ENCODE results near the gene SNRPB. TPM values are rescaled to one million over a fixed set of nuclear protein-coding genes. Genes with fewer than 3 reads are reported as not detected.

SNRPB gene
- total RNA-seq (10 to 100 TPM; 96.2 to 99.3 TPM), polyA plus RNA-seq (100 to 1,000 TPM; 243 to 264 TPM)

DNA sequence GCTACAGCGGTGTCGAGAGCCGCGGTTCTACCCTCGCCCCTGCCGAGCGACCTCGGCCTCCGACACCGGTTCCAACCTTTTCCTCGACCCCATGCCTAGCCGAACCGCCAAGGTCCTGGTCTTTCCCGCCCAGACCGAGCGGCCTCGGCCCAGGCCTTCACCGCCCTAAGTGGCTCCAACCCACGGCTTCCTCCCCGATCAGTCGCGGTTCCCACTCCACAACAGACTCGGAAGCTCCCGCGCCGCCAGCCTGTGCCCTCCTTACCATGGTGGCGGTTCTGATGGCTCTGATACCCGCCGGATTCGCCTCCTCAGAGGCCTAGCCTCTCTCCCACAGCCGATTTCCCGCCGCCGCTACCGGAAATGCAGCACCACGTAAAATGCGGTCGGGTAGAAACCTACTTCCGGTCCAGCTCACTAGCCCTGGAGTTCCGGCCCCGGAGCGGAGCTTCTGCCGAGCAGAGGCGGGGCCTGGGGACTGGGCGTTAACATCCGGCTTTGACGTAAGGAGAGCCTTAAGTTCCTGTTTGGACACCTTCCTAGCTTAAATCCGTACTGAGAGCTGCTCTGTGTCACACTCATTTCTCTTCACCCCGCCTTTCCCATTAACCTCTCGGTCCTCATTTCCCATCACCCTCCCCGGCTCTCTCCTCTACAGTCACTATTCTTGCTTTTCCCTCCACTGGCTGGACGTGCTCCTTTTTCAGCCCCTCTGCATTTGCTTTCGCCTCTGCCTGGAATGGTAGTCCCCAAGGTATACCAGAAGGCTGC lies at the start of gene SNRPB:
Gene SNRPB (minus strand): TSS at position 367 of the 771 bp plus-strand sequence. CDS start 99 bp downstream, at position 268.
- Mint-ChIP-seq H3K4me3 (peak within 1 kb of the TSS; percentile 96 to 99 (median 98)), H3K9me3 (peaks cover 0 to 3% (median 0%) of the 10 kb centered on the region in 8 donors), H3K4me1 (peaks cover 28 to 51% (median 39%) of the 10 kb centered on the region in 4 donors), H3K36me3 (peaks cover 19 to 44% of the 10 kb centered on the region in 2 donors), H3K27me3 (no peaks in the 10 kb centered on the region), H3K27ac (peak within 1 kb of the TSS; percentile 96 to 99 (median 98))
- Histone ChIP-seq H3K9me3 (ENCODE audit: control insufficient read depth in 1 of 2, low read length in 2 of 2) (no peaks in the 10 kb centered on the region), H3K4me3 (ENCODE audit: low read length in 2 of 2) (peak within 1 kb of the TSS; percentile 85 to 90), H3K36me3 (ENCODE audit: insufficient read depth, low read length) (peaks cover 28% of the 10 kb centered on the region), H3K27ac (ENCODE audit: low read depth, low read length) (peak within 1 kb of the TSS; percentile 79), H3K4me1 (ENCODE audit: insufficient read depth, low read length) (peaks cover 32% of the 10 kb centered on the region), H3K27me3 (ENCODE audit: insufficient read depth, low read length) (no peaks in the 10 kb centered on the region)
- POLR2A ChIA-PET (ENCODE audit: partially characterized antibody) = interaction anchor here (0.6 to 3.7 kb wide), 19 partner anchors 9 to 403 kb away, joined by 3 to 52 read pairs (median 6); partner anchors contain the start of genes IDH3B, NOP56, PTPRA and STK35
- intact Hi-C loops (cut with micrococcal nuclease) = loop anchor here (1.0 to 2.0 kb wide), 6 partner anchors 39 to 1004 kb away; partner anchors contain the start of genes NOP56 and NSFL1C
- CTCF ChIA-PET (ENCODE audit: partially characterized antibody) = interaction anchor here (0.8 to 2.9 kb wide), 6 partner anchors 13 to 181 kb away, joined by 3 to 14 read pairs (median 8); partner anchors contain the start of gene NOP56
- peak; percentile 95 to 98 (median 96) for DNase-seq

GRCh38 chr20:2519115-2519809 lies 48.7 kb upstream of the SNRPB start:
- H3K9me3 Mint-ChIP-seq = no peaks in the 10 kb centered on the region
- H3K27me3 ChIP-seq (ENCODE audit: insufficient read depth, low read length) = no peaks in the 10 kb centered on the region
- peaks cover 0 to 2% of the 10 kb centered on the region in 2 donors for H3K27me3 Mint-ChIP-seq
- intact Hi-C loops (cut with micrococcal nuclease) = no loop called here
- no peak overlapping the region for H3K27ac Mint-ChIP-seq
- no peaks in the 10 kb centered on the region for H3K9me3 ChIP-seq (ENCODE audit: control insufficient read depth in 1 of 2, low read length in 2 of 2)
- no peak overlapping the region for H3K27ac ChIP-seq (ENCODE audit: low read depth, low read length)
- no peaks in the 10 kb centered on the region for H3K36me3 Mint-ChIP-seq
- no peaks in the 10 kb centered on the region for H3K36me3 ChIP-seq (ENCODE audit: insufficient read depth, low read length)
- peaks cover 4 to 9% (median 8%) of the 10 kb centered on the region in 4 donors for H3K4me1 Mint-ChIP-seq
- CTCF ChIA-PET (ENCODE audit: partially characterized antibody) = interaction anchor here (1.5 to 6.7 kb wide), 3 partner anchors 8 to 132 kb away, joined by 4 to 117 read pairs (median 5); partner anchors contain the start of gene ZNF343
- no peak overlapping the region for H3K4me3 Mint-ChIP-seq
- DNase-seq = no peak
- H3K4me3 ChIP-seq (ENCODE audit: low read length in 2 of 2) = no peak overlapping the region
- peaks cover 10% of the 10 kb centered on the region for H3K4me1 ChIP-seq (ENCODE audit: insufficient read depth, low read length)
- POLR2A ChIA-PET (ENCODE audit: partially characterized antibody) = interaction anchor here (1.2 kb wide), 1 partner anchor 10 kb away, joined by 3 read pairs; the partner anchor contains the start of gene ZNF343

DNA sequence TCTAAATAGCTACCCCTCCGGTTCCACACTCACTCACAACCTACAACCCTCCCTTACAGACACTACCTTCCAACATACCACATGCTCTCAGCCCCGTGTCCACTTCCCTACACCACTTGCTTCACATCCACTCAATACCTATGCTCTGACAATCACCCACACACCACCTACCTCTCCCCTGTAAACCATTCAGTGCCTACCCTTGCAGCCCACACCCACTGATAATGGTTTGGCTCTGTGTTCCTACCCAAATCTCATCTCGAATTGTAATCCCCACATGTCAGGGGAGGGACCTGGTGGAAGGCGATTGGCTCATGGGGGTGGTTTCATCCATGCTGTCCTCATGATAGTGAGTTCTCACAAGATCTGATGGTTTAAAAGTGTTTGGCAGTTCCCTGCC lies 48.0 kb upstream of the SNRPB start:
- POLR2A ChIA-PET (ENCODE audit: partially characterized antibody) = no interaction called here
- Mint-ChIP-seq H3K4me1 (peaks cover 3 to 5% (median 4%) of the 10 kb centered on the region in 4 donors), H3K27ac (no peak overlapping the region), H3K27me3 (peaks cover 2 to 3% of the 10 kb centered on the region in 2 donors), H3K36me3 (no peaks in the 10 kb centered on the region), H3K4me3 (no peak overlapping the region), H3K9me3 (no peaks in the 10 kb centered on the region)
- no peak for DNase-seq
- Histone ChIP-seq H3K36me3 (ENCODE audit: insufficient read depth, low read length) (no peaks in the 10 kb centered on the region), H3K27me3 (ENCODE audit: insufficient read depth, low read length) (no peaks in the 10 kb centered on the region), H3K9me3 (ENCODE audit: control insufficient read depth in 1 of 2, low read length in 2 of 2) (no peaks in the 10 kb centered on the region), H3K4me3 (ENCODE audit: low read length in 2 of 2) (no peak overlapping the region), H3K27ac (ENCODE audit: low read depth, low read length) (no peak overlapping the region), H3K4me1 (ENCODE audit: insufficient read depth, low read length) (peaks cover 7% of the 10 kb centered on the region)
- intact Hi-C loops (cut with micrococcal nuclease) = no loop called here
- CTCF ChIA-PET (ENCODE audit: partially characterized antibody) = no interaction called here

GRCh38 chr20:2518096-2518495 lies 47.5 kb upstream of the SNRPB start:
- ChIA-PET CTCF (ENCODE audit: partially characterized antibody) (no interaction called here), POLR2A (ENCODE audit: partially characterized antibody) (no interaction called here)
- Mint-ChIP-seq H3K4me3 (no peak overlapping the region), H3K27me3 (peaks cover 2 to 4% of the 10 kb centered on the region in 2 donors), H3K27ac (no peak overlapping the region), H3K4me1 (peaks cover 3 to 5% (median 4%) of the 10 kb centered on the region in 4 donors), H3K9me3 (no peaks in the 10 kb centered on the region), H3K36me3 (no peaks in the 10 kb centered on the region)
- no peaks in the 10 kb centered on the region for H3K27me3 ChIP-seq (ENCODE audit: insufficient read depth, low read length)
- no peak overlapping the region for H3K27ac ChIP-seq (ENCODE audit: low read depth, low read length)
- peaks cover 7% of the 10 kb centered on the region for H3K4me1 ChIP-seq (ENCODE audit: insufficient read depth, low read length)
- H3K36me3 ChIP-seq (ENCODE audit: insufficient read depth, low read length) = no peaks in the 10 kb centered on the region
- no peaks in the 10 kb centered on the region for H3K9me3 ChIP-seq (ENCODE audit: control insufficient read depth in 1 of 2, low read length in 2 of 2)
- intact Hi-C loops (cut with micrococcal nuclease) = no loop called here
- DNase-seq = no peak
- no peak overlapping the region for H3K4me3 ChIP-seq (ENCODE audit: low read length in 2 of 2)

DNA sequence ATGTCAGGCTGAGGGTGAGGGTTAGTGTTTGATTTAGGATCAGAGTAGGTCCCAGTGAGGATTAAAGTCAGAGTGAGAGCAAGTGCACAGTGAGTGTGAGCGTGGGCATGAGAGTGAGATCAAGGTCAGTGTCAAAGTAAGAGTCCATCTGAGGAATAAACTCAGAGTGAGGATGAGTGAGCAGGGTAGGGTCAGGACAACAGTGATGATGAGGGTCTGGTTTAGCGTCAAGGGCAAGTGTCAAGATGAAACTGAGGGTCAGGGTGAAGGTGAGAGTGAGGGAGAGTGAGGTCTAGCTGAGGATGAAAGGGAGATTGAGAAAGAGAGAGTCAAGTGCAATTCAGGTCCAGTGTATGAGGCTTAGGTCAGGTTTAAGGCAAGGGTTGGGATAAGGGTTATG lies 45.8 kb upstream of the SNRPB start:
- intact Hi-C loops (cut with micrococcal nuclease) = no loop called here

GRCh38 chr20:2515203-2515602 lies 44.6 kb upstream of the SNRPB start:
- Mint-ChIP-seq H3K36me3 (no peaks in the 10 kb centered on the region), H3K4me3 (no peak overlapping the region), H3K27me3 (peaks cover 8 to 15% of the 10 kb centered on the region in 2 donors)

More for the DNA sequence above, 45.8 kb upstream of the SNRPB start:
- Mint-ChIP-seq H3K27me3 (peaks cover 5 to 9% of the 10 kb centered on the region in 2 donors), H3K27ac (no peak overlapping the region), H3K4me1 (peaks cover 0 to 1% (median under 1%) of the 10 kb centered on the region in 4 donors), H3K9me3 (no peaks in the 10 kb centered on the region), H3K4me3 (no peak overlapping the region), H3K36me3 (no peaks in the 10 kb centered on the region)
- no peak overlapping the region for H3K27ac ChIP-seq (ENCODE audit: low read depth, low read length)
- H3K4me3 ChIP-seq (ENCODE audit: low read length in 2 of 2) = no peak overlapping the region
- POLR2A ChIA-PET (ENCODE audit: partially characterized antibody) = no interaction called here
- peaks cover 1% of the 10 kb centered on the region for H3K4me1 ChIP-seq (ENCODE audit: insufficient read depth, low read length)
- CTCF ChIA-PET (ENCODE audit: partially characterized antibody) = no interaction called here
- DNase-seq = no peak
- H3K36me3 ChIP-seq (ENCODE audit: insufficient read depth, low read length) = no peaks in the 10 kb centered on the region
- H3K27me3 ChIP-seq (ENCODE audit: insufficient read depth, low read length) = peaks cover 6% of the 10 kb centered on the region
- no peaks in the 10 kb centered on the region for H3K9me3 ChIP-seq (ENCODE audit: control insufficient read depth in 1 of 2, low read length in 2 of 2)

More at GRCh38 chr20:2515203-2515602, 44.6 kb upstream of the SNRPB start:
- no peaks in the 10 kb centered on the region for H3K4me1 ChIP-seq (ENCODE audit: insufficient read depth, low read length)
- ChIA-PET POLR2A (ENCODE audit: partially characterized antibody) (no interaction called here), CTCF (ENCODE audit: partially characterized antibody) (interaction anchor here (0.6 to 9.6 kb wide), 3 partner anchors 7 to 483 kb away, joined by 3 to 117 read pairs (median 4); no protein-coding TSS in a partner anchor)
- no peak for DNase-seq
- H3K4me1 Mint-ChIP-seq = no peaks in the 10 kb centered on the region
- H3K36me3 ChIP-seq (ENCODE audit: insufficient read depth, low read length) = no peaks in the 10 kb centered on the region
- H3K27ac Mint-ChIP-seq = no peak overlapping the region
- no peaks in the 10 kb centered on the region for H3K9me3 ChIP-seq (ENCODE audit: control insufficient read depth in 1 of 2, low read length in 2 of 2)
- H3K27ac ChIP-seq (ENCODE audit: low read depth, low read length) = no peak overlapping the region
- no peaks in the 10 kb centered on the region for H3K9me3 Mint-ChIP-seq
- no peak overlapping the region for H3K4me3 ChIP-seq (ENCODE audit: low read length in 2 of 2)
- peaks cover 6% of the 10 kb centered on the region for H3K27me3 ChIP-seq (ENCODE audit: insufficient read depth, low read length)
- intact Hi-C loops (cut with micrococcal nuclease) = no loop called here
